HG03520 (cell line): ENCODE data around the gene FSTL5.
"Not testable (repeated sequence)": the region's sequence is repeated elsewhere in the genome, so short reads cannot be mapped to it uniquely, and the experiment has no call there.

Source experiments
- ATAC-seq: cut with Tn5 transposase; IDR thresholded peaks from one replicate; pipeline ENCODE4 v1.9.1; 2021; ENCODE audit warnings: mild to moderate bottlenecking, moderate library complexity; ENCODE audit not compliant: unreplicated experiment

Gene FSTL5

DNA sequence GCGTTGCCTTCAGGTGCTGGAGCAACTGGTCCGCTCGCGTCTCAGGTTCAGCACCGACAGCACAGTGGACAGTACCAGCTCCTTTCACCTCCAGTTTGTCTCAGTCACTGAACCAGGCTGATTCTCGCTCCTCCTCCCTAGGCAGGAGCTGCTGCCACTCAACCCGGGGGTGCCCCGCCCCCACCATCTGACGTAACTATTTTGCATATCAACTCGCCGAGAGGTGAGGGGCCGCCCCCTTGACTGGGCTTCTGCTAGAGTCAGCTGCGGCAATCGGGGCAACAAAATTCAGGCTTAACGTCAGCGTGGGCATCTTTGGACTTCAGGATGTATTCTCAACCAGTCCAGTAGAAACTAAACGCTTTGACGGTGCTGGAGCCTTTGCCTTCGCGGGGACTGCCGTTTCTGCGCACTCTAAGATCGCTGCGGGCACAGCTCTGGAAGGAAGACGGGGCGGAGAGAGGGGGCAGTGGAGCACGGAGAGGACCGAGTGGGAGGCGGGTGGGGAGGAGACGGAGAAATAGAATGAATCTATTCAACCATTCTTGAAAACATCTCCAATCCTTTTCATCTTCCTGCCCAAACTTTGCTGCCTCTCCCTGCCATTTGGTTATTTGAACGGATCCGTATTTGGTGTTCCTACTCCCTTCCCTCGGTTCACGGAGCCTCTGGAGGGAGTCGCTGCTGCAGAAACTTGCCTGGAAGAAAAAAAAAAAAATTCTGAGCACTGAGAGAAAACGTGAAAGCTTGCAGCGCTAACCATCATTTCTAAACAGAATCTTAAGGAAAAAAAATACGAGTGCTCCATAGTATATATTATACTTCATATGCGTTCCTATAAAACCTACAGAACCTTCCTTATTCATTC, at the start of gene FSTL5:
FSTL5 (minus strand) TSS at position 109 of the 868 bp plus-strand sequence. CDS start 52,604 bp downstream, outside the sequence.
- peak; percentile 90 for ATAC-seq

- no peak for ATAC-seq
These were observed 45.9 kb upstream of the FSTL5 start for GRCh38 chr4:162209706-162210105.

GRCh38 chr4:162203478-162203877, 39.7 kb upstream of the FSTL5 start:
- ATAC-seq = not testable (repeated sequence)

GRCh38 chr4:162201673-162202072, 37.9 kb upstream of the FSTL5 start:
- ATAC-seq = no peak

DNA sequence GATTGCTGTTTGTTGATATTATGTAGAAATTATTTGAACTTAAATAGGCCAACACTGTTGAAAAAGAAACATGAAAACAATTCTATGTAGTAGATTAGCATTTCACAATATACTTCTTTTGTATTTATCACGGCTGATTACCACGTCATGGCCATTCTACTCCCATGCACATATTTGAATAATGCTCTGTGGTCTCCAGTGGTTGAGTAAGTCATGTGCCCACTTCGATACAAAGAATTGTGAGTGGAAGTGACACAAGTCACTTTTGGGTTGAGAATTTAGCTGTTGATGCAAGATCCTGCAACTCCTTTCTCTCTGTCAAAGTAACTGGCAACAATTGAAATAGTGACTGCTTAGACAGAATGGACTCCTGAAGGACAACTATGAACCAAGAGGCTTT, 6.7 kb upstream of the FSTL5 start:
- no peak for ATAC-seq

GRCh38 chr4:162164906-162165510, 1.2 kb upstream of the FSTL5 start:
- no peak for ATAC-seq

DNA sequence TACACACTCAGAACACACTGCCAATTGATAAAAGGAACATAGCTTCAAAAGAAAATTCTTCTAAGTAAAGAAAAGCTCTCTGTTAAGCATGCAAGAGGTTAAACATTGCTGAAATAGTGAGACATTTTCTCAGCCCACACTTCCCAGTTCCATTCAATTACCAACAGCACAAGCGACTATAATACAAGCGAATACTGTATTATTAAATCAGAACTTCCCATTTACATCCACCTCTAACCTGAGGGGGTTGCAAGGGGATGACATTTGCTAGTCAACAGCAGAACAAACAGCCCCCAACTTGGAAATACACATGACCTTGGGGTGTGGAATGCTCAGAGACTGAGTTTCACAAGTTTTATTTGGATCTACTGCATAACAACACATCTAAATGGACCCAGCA, 1.1 kb downstream of the FSTL5 start:
- no peak for ATAC-seq

DNA sequence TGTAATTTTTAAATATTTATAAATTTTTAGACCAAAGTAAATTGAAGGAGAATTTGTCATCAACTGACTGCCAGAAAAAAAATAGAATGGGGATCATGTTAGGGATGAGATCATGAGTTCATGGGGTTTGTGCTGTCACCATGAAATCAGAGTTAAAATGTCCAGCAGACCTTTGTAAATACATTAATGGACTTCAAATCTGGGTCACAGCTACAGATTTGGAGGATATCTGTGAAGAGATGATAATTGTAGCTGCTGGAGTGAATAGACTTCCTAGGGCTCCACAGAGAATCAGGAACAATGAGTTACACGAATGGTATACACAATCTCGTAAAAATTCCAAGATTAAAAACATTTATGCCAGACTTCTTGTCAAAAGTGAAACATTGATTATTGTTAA, 6.6 kb downstream of the FSTL5 start:
- ATAC-seq = no peak

GRCh38 chr4:162154862-162155540, 8.8 kb downstream of the FSTL5 start:
- no peak for ATAC-seq

- ATAC-seq = no peak
These were observed 11.9 kb downstream of the FSTL5 start for GRCh38 chr4:162151850-162152249.

DNA sequence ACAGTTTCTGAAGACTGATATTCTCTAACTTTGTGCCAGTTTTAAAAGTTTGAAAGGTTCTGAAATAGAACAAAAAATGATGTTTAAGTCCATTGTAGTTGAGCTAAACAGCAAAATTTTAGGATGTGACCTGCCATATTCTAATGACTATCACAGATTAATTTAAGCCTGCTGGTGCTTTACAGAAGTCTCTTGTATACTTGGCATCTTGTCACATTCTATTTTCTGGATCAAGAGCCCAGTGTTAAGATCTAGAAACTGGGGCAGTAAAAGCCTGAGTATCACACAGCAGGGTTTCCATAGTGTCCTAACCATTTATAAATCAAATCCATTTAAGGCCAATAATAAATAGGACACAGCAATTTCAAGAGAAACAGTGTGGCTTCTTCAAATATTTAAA, 12.4 kb downstream of the FSTL5 start:
- ATAC-seq = no peak

- no peak for ATAC-seq
These were observed 14.2 kb downstream of the FSTL5 start for GRCh38 chr4:162149644-162150043.

- no peak for ATAC-seq
These were observed 23.6 kb downstream of the FSTL5 start for GRCh38 chr4:162140051-162140683.

DNA sequence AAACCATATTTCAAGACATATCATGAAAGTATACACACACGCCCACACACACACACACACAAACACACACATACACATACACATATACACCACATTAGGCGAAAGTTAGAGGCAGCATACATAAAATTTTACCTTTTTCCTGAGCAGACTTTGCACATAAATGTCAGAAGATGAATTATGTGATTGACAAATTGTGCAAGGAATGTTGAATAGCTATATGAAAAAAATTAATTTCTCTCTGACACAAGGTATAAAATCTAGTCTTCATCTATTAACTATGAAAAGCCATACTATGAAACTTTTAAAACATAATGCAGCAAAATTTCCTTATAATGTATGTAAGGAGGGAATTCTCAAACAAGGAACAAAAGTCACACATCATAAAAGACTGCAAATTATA, 24.4 kb downstream of the FSTL5 start:
- ATAC-seq = no peak

- no peak for ATAC-seq
These were observed 32.5 kb downstream of the FSTL5 start for GRCh38 chr4:162131256-162131655.

- ATAC-seq = no peak
These were observed 37.1 kb downstream of the FSTL5 start for GRCh38 chr4:162126729-162127128.

DNA sequence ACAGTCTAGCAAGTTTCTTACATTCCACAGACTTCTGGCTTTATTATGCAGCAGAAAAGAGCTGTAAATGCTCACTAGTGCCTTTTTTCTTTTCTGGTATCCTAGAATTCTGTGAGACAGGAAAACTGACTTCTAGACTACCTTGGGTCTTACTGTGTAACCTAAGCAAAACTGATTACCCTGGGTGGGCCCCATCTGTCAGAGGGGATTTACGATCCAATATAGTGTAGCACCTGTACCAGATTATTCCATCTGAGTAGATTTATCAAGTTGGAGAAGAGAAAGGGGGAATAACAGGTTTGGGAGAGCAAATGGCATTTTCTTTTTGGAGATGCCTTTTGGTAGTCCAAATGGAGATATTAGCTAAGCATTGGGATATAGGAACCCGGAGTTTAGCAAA, 46.7 kb downstream of the FSTL5 start:
- ATAC-seq = no peak

DNA sequence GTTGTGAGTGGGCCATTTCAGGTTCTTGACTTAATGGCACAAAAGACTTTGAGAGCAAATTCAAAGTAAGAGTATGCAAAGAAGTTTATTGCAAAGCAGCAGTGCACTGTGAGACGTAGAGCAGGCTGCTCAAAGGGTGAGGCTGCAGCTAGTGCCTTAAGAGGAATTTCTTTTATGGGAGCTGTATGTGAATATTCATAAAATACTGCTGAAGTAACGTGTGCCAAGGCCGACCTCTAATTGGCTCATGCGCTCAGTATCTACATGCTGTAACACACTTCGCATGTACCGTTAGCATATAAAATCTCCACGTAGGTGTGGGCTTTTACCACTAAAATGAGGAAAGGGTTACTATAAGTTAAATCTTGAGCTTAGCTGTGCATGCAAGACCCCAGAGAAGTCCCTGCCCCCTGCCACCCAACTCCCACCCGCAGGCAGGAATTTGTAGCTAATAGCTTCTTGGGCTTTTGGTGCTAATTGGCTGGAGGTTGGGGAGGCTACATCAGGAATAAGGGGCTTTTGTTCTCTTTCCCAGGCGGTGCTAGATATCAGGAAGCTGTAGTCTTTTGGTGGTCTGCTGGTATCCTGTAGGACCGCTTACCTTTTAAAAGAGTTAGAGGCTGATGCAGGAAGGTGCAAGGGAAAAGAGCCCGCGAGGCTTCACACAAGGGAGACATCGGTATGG, 47.6 kb downstream of the FSTL5 start:
- ATAC-seq = no peak

DNA sequence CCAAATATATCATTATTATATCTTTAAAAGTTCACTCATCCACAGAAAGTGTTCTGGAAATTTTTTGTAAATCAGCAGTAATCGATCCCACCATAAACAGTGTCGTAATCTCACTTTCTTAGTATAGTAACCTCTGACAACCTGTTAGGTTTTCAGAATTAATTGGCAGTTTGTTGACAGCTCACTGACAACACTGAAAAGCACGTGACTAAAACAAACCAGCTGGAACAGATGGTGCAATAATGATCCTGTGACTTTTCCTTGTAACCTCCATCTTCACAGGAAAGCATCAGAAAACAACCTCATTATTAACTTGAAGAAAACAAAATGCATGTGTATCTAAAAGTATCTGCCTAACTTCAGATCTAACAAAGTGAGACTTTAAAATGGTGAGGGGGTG, 48.5 kb downstream of the FSTL5 start:
- ATAC-seq = no peak

DNA sequence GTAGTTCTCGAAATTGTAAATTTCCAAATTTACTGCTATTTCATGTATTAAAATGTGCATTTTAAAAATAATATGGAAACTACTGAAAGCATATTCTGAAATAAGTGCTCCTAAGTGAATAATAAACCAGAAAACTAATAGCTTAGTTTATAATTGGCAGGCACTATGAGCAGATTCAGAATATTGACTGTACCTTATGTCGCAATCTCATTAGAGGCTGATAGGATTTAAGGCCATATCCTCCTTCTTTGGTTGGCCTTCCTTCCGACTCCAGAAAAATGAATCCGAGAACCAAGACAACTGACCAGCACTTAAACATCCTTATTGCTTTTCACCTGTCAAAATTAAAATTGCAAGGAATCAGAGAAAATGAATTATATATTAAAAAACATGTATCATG, 52.7 kb downstream of the FSTL5 start:
- no peak for ATAC-seq
